HG03558 (cell line): ENCODE measurements around the gene KCNK10.

Source experiments
- ATAC-seq: cut with Tn5 transposase; IDR thresholded peaks from one replicate; pipeline ENCODE4 v1.9.1; 2021; ENCODE audit warnings: moderate number of reproducible peaks; ENCODE audit not compliant: unreplicated experiment; ENCODE audit errors: extremely low read depth

KCNK10 gene

DNA sequence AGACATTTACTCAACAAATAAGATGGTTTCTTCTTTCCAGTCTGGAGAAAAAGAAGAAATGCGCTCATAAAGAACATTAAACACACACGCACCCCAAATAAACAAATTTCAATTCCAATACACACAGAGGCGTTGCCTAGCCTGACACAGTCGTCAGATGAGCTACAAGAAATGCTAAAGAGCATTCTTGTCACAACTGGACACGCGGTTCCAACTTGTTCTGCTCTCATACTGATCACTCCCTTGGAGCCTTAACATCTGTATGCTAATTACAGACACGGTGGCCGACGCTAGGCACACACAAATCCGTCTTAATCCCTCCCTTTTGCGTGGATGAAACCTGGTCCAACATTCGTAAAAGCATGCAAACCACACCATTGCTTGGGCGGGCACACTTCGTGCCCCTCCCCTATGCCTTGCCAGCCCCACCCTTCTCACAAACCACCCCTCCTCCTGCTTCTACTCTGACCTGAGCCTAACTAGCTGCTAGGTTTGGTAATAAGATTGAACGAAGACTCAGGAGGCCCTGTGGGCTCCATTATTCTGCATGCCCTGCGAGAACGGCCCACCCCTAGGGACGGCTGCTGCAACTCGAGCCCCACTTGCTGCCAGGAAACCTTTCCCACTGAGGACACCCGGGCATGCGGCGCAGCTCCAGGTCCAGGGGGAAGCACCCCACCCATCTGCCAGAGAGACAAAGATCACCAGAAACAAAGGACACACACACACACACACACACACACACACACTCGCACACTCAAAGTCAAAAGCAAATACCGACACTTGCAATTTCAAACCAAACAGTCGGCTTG is 1.2 kb downstream of the KCNK10 start:
- ATAC-seq = no peak

DNA sequence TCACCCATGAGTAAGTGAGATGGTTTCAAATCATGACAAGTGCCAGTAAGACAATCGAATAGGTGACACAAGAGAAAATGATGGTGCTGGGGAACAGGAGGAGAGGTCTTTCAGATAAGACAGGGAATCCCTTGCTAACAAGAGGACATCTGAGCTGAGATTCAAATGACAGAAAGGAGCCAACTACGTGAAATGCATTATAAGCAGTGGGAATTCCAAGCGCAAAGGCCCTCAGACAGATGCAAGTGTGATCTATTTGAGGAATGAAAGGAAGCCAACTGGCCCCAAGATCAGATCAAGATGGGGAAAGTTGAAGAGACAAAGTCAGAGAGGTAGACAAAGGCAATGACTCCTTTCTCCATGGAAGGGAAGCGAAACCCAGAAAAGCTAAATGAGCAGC is 4.7 kb downstream of the KCNK10 start:
- no peak for ATAC-seq

DNA sequence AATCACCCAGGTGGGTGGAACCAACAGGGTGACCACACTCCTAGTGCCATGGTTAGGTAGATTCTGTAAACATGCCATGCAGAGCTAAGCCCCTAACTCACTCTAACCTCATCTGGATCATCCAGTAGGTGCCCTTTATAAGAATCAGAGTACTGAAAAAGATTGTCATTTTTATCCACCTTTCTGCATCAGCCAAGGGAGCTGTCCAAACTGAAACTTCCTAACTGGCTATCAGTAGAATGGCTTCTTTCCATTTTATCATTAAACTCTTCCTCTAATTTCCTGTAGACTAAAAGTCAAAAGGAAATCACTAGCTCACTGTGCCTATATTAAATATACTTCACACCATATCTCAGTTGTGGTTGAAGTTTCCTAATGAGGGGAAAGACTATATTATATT is 6.5 kb downstream of the KCNK10 start:
- no peak for ATAC-seq

DNA sequence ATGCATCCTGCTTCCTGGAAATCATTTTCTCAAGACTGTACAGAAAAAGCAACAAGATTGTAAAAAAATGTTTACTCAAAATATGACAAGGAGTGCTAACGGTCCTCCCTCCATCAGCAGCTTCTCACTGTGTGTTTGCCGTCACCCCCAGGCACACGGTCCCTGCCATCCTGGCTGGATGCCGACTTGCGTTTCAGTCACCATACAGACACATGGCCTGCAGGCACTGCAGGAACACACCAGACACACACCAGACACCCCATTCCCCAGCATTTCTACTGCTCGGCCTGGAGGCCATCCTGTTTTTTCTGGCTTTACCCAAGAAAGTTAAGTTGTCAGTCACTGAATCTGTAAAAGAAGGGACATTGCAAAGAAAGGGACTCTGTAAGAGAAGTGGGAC is 10.8 kb downstream of the KCNK10 start:
- ATAC-seq = no peak

DNA sequence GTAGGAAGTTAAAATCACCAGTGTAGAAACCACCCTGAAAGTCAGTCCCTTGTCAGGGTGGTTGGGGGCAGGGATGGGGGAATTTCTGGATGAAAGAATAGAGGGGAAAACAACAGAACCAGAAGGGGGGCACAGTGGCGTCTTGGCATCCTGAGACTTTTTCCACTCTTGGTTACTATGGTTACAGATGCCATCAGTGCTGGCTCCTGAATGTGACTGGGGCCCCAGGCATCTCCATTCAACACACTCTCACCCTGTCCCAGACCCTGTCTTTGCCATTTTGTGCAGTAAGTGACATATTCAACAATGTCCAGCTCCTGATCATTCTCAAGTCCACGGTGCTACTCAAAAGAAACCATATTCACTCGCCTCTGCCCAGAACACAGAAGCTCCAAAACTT is 11.3 kb downstream of the KCNK10 start:
- no peak for ATAC-seq

DNA sequence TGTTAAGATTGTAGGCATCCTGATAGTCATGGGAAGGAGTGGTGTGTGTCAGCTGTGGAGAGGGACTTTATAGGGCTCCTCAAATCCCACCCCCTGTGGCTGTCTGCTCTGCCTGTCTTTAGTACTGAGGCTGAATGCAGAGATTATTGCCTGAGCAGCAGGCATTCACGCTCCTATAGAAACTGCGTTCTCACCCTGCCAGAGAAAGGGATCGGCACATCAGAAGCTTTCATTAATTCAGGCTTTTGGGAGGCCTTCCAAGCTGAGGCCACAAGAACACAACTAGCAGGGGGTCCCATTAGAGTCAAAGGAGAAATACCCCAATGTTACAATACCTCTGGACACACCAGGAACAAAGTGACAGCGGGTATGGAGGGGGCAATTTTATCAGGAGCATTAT is 12.6 kb downstream of the KCNK10 start:
- no peak for ATAC-seq

DNA sequence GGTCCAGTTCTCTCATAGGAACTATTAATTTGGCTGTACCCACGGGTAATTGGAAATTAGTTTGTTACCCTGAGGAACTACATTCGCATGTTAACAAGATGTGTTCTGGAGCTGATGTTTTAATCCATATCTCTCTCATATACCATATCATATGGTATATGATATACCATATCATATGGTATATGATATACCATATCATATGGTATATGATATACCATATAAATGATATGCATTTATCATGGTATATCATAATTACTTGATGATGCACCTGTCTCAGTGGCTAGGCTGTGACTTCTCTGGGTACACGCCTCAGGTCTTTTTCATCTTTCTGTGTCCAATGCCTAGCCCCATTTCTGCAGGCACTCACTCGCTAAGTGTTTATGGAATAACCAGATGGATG is 13.0 kb downstream of the KCNK10 start:
- no peak for ATAC-seq

DNA sequence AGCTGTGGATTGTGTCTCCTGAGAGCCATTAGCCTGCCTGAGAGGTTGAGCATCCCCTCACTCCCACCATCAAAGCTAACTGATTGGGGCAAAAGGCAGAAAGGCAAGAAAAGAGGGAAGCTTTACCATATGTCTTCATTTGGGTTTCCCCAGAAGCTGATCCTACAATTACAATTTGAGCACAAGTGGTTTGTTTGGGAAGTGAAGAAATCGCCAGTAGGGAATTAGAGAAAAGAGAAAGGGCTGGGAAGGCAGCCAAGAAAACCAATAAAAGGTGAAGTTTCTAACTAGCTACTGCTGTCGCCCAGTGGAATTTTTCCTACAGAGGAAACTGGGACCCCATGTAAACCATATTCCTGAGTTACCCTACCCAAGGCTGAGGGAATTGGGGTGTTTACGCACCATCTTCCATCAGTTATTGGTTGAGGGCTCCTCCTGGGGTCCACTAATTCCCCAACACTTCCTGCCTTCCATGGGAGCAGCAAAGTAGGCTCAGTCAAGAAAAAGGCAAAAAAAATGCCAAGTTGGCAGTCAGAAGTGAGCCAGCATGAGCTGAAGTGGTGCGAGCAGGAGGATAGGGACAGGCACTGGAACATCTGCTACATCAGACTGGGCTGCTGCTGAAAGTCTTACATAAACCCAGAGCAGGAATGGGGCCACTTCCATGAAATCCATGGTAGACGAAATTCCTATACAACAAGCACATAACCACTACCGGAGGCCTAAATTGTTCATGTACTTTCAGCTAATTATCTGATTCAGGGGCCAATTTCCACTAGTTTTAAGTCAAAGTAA is 17.3 kb downstream of the KCNK10 start:
- no peak for ATAC-seq

DNA sequence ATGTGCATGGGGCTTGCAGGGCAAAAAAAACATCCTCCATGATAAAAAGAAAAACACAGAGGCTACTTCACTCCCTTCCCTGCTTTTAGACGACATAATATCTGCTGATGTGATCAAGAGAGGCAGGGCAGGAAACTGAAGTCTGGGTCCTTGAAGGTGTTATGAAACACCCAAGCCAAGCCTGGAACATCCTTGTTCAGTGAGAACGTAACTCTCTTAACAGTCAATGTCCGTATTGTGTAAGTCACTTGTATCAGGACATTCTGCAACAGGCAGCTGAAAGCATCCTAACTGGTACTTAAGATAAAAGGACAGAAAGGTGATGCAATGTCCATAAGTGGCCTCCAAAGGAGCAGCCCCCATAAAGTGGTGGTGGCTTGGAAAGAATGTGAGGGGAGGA is 20.0 kb downstream of the KCNK10 start:
- ATAC-seq = no peak

DNA sequence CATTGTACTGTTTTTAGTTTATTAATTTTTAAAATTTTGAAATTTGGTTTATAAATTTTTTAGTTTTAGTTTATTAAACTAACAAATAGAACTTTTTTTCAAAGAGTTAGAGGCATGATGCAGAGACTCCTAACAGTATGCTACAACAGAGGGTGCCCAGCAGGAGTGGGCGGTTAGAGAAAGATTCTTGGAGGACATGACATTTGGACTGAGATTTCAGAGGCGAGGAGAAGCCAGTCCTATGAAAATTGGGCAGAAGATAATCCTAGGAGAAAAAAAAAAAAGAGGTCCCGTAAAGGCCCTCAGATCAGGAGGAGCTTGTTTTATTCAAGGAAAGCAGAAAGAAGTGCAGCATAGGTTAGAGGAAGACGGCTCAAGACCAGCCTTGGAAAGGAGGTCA is 21.7 kb downstream of the KCNK10 start:
- ATAC-seq = no peak

DNA sequence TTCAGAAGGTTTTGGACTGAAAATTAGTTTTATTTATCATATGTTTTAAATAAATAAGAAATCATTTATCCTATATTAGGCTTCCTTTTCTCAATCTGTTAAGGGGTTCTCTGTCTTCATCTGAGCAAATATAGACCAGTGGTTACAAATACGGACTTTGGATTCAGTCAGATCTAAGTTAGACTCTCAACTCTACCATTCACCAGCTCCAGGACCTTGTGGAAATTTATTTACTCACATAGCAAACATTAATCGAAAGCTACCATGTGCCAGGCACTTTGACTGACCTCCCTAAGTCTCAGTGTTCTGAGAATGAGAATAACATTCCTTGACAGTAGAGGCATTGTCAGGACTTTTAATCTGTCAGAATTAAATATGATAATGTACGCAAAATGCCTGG is 22.3 kb downstream of the KCNK10 start:
- ATAC-seq = no peak

DNA sequence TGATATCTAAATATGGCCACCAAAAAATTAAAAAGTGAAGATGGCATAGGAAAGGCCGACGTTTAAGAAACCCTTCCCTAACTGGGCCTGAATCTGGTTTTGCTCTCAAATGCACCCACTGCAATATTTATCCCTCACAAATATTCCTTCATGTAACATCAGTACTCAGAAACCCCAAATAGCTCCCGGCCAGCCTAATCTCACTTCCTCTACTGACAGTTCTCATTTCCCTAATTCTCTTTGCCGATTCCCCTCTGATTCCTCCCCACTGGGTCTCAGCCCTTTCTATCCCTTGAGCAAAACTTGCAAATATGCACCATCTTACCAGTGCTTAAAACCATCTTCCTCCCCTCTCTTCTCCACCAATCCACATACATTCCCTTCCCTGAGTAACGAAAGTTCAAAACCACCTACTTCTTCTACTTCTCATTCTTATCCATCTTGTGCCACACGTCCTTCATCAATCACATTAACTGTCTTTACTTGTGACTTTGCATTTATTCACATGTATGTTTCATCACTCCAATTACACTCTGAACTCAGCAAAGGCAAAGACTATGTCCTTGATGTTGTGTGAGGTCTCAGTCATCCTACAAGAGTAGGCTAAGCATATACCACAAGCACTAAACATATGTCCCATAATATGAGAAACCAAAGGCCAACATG is 23.1 kb downstream of the KCNK10 start:
- ATAC-seq = no peak

DNA sequence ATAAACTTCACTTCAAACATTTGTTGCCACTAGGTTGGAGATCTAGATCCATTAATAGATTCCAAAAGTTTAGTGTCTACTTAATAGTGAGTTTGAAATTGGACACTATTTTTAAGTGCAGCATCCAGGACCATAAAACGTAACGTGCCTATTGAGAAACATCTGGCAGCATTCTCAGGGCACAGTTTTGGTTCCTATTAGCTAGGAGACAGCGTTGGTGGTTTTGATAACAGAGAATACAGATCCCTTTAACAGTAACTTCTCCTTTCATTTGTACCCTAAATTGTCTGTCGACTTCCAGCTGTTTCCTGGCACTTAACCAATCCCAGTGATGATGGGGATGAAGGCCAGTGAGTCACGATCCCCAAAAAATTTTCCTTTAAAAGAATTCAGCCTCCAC is 25.8 kb downstream of the KCNK10 start:
- no peak for ATAC-seq

DNA sequence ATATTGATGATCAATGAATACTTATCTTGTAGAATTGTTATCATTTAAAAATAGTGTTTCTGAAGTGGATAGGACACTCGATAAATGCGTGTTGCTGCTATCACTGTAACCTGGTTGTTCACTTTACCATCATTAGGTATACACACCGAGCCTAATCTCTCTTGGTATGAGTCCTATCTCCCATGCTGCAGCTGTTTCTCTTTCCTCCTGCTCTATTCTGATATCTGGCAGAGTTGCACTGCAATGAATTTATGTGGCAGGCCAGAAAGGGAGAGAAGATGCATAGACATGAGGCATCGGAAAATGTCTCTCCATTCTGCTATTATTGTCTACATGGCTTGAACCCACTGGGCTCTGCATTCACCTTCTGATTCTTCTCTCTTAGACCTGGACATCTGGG is 26.7 kb downstream of the KCNK10 start:
- no peak for ATAC-seq

DNA sequence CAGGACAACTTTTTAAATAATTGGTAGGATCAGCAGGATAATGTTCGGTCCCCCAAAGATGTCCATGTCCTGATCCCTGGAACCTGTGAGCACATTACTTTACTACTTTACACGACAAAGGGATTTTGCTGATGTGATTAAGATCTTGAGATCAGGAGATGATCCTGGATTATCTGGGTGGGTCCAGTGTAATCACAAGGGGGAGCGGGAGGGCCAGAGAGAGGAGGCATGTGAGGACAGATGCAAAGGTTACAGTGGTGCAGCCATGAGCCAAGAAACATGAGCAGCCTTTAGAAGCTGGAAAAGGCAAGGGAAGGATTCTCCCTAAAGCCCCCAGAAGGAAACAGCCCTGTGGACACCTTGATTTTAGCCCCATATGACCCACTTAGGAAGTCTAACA is 33.1 kb downstream of the KCNK10 start:
- ATAC-seq = no peak

DNA sequence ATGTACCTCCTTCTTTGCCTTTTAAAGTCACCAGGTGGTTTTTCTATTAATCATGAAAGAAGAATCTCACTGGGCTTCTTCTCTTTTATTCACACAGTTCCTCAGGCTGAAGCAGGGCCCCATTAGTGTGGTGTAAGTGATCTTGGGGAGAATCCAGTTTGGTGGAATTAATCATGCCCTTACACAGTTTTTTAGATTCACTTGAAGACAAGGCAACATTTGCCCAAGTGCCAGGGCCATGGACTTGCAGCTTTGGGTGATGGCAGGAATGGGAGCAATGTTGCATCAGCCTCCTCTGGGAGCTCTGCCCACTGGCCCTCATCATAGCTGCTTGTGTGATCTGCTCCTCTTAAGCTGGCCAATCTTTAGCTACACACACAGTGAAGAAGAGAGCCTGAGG is 33.8 kb downstream of the KCNK10 start:
- no peak for ATAC-seq

DNA sequence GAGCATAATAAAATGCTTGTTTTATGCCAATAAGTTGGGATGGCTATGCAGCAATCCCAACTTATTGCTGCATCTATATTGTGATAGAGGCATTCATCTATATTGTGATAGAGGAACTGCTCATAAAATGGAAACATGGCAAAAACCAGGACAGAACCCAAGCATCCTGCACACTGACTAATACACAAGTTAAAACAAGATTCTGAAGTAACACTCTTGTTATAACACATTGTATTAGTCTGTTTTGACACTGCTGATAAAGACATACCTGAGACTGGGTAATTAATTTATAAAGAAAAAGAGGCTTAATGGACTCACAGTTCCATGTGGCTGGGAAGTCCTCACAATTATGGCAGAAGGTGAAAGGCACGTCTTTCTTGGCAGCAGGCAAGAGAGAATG is 36.8 kb downstream of the KCNK10 start:
- ATAC-seq = no peak

DNA sequence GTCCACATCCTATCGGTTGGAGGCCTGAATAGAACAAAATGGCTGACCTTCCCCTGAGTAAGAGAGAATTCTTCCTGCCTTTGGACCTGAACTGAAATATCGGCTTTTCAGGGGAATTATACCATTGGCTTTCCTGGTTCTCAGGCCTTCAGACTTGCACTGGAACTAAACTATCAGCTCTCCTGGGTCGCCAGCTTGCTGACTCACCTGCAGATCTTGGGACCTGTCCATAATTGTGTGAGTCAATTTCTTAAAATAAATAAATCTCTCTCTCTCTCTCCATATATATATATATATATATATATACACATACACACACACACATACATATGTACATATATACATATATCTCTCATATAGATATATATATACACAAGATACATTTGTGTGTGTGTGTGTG is 41.6 kb downstream of the KCNK10 start:
- no peak for ATAC-seq

DNA sequence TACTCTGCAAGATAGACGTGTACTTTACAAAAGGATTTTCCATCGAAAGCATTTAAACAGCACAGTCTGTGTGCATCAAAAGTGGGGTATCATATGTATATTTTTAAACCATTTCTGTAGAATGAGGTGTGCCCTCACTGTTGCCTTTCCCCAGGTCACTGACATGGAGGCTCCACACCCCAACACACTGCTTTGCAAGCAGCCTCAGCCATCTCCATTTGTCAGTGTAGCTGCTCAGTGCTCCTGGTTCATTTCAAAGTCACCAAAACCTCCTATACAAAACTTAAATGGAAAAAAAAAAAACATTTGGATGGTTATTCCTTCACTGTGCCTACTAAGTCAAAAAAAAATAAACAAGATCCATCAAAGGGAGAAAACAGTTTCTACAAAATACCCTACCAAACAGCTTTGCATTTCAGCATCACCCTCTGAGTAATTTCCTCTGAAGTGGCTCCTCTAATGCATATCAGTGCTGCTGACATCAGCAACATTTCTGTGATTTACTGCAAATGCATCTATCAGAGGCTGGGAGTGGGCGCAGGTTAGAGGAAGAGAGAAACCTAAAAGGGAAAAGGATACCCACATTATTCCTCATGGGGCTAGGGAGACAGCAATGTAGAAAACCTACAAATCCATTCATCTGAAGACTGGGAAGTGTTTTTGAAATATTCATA is 46.0 kb downstream of the KCNK10 start:
- ATAC-seq = no peak

DNA sequence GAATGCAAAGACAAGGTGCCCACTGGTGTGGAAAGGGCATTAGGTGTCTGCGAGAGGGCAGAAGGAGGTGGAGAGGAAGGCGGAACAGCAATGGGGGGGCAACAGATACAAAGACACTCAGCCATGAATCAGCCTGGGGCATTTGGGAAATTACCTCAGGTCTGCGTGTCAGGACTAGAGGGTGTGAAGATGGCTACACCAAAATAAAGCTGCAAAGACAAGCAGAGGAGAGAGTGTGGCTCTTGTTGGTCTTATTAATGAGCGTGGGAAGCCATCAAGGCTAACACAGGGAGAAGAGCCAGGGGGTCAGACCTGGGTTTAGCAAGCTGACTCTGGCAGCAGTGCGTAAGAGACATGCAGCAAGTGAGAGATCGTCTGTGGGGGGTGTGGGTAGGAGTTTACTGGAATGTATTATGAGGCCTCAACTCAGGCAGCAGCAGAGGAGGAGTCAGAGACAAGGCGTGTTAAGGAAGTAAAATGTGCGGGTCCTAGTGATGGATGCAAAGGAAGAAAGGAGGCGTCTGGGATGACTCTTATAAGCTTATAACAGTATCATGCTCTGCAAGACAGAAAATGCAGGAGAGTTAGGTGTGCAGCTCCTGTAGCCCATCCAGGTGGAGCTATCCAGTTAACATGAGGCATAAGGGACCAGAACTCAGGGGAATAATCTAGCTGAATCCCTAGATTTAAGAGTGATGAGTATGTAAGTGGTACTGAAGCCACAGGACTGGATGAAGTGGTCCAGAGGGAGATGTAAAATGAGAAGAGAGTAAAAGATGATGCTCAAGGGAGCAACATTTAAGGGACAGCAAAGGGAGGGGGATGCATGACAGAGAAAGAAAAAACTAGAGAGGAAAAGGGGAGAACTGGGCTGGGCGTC is 50.4 kb downstream of the KCNK10 start:
- no peak for ATAC-seq
